CD4-positive, CD25-positive, alpha-beta regulatory T cell (primary cell): Measurements from ENCODE around the gene TRIM24. TPM values are rescaled to one million over a fixed set of nuclear protein-coding genes. Genes with fewer than 3 reads are reported as not detected.

Experiments used
- ATAC-seq, 2 donors: fragments of 150-1000 bp; cut with Tn5 transposase; one replicate each; pipeline ENCODE4 v1.10.0; 2021; ENCODE audit warnings: low read depth in 2 of 2, moderate number of reproducible peaks in 2 of 2, moderate library complexity in 1 of 2
- DNase-seq, 3 donors: peaks; one replicate each; pipeline versions ENCODE4 v3.0.0 to v3.0.0-alpha.2; 2012 to 2022; ENCODE audit warnings: mixed read lengths in 1 of 3
- H3K27ac ChIP-seq: one replicate; pipeline ENCODE4 v1.7.0; 2013; ENCODE audit warnings: mild to moderate bottlenecking, low read length; ENCODE audit not compliant: insufficient read depth, poor library complexity, severe bottlenecking
- H3K27me3 ChIP-seq: one replicate; pipeline ENCODE4 v1.7.0; 2013; ENCODE audit warnings: low read length; ENCODE audit not compliant: control insufficient read depth, insufficient read depth
- H3K36me3 ChIP-seq: one replicate; pipeline ENCODE4 v1.7.0; 2013; ENCODE audit warnings: mild to moderate bottlenecking, low read length, moderate library complexity; ENCODE audit not compliant: control insufficient read depth, insufficient read depth
- H3K4me1 ChIP-seq: 2 replicates; pipeline ENCODE4 v1.7.0; 2013; ENCODE audit warnings: mild to moderate bottlenecking, low read length; ENCODE audit not compliant: insufficient read depth, control insufficient read depth, poor library complexity, severe bottlenecking
- H3K4me3 ChIP-seq: one replicate; pipeline ENCODE4 v1.7.0; 2013; ENCODE audit warnings: low read depth, mild to moderate bottlenecking, low read length, moderate library complexity
- H3K9me3 ChIP-seq, 2 experiments: 1 replicate in 1 of 2; 2 replicates in 1 of 2; pipeline ENCODE4 v1.7.0; 2013; ENCODE audit warnings: low read length in 2 of 2, mild to moderate bottlenecking in 1 of 2, moderate library complexity in 1 of 2; ENCODE audit not compliant: control insufficient read depth in 2 of 2
- H3K27ac Mint-ChIP-seq, 3 donors: one replicate each; pipeline ENCODE4 v1.8.0; 2020 to 2022; ENCODE audit warnings: mild to moderate bottlenecking in 3 of 3, mixed read lengths in 3 of 3, moderate library complexity in 2 of 3
- H3K27me3 Mint-ChIP-seq: one replicate; pipeline ENCODE4 v1.8.0; 2022; ENCODE audit warnings: mild to moderate bottlenecking, mixed read lengths
- H3K36me3 Mint-ChIP-seq: one replicate; pipeline ENCODE4 v1.8.0; 2020; ENCODE audit warnings: mixed read lengths
- H3K4me1 Mint-ChIP-seq, 4 donors: one replicate each; pipeline ENCODE4 v1.8.0; 2020 to 2022; ENCODE audit warnings: mixed read lengths in 4 of 4, mild to moderate bottlenecking in 1 of 4
- H3K4me3 Mint-ChIP-seq, 4 donors: one replicate each; pipeline ENCODE4 v1.8.0; 2020 to 2022; ENCODE audit warnings: mild to moderate bottlenecking in 4 of 4, mixed read lengths in 4 of 4, moderate library complexity in 3 of 4
- H3K9me3 Mint-ChIP-seq, 7 donors: one replicate each; pipeline ENCODE4 v1.8.0; 2020 to 2022; ENCODE audit warnings: mixed read lengths in 7 of 7, mild to moderate bottlenecking in 3 of 7, moderate library complexity in 2 of 7
- polyA plus RNA-seq, 4 donors: library from polyadenylated mRNA; unstranded; fragments of 300-500 nt; fragmentation: Illumina TruSeq; gene quantifications; one replicate each; pipeline ENCODE4 v1.2.3, GENCODE V29; 2021
- total RNA-seq: library from RNA; stranded (reverse); gene quantifications from one replicate; pipeline ENCODE4 v1.2.3, GENCODE V29; 2022

Gene TRIM24
- total and polyA plus RNA-seq, 5 donors from 2014 or later: 5.6 to 20.5 (median 7.8) TPM

DNA sequence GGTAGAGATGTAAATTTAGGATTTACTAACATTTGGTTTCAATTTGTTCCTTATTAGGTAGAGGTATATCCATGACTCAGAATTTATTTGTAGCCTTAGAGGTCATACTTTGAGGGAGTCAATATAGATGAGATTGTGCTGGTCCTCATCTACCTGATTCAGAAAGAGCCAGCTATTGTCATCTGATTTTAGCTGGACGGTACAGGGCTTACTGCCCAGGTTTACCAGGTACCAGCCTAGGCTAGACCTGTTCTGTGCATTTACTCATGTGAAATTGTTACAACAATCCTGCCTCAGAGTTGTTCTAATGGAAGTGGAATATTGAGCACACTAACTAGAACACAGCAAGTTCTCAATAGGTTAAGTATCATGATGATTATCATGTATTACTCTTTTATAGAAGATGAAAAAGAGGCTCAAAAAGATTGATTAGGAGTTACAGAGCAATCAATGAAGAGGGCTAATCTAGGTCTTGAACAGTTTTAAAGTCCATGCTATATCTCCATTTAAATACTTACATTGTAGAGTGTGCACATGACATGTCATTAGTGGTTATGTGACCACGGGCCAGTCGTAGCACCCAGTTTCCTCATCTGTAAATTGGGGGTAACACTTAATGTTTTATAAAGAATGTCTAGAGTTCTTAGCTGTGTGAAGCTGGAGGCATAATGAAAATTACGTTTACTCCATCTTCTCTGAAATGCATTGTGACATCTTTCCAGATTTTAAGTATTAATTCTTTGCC is 42.1 kb downstream of the TRIM24 start:
- Histone ChIP-seq H3K27me3 (no peaks in the 10 kb centered on the region), H3K4me3 (no peak overlapping the region), H3K4me1 (no peaks in the 10 kb centered on the region), H3K27ac (no peak overlapping the region), H3K9me3 (no peaks in the 10 kb centered on the region), H3K36me3 (peaks cover 6% of the 10 kb centered on the region)
- Mint-ChIP-seq H3K36me3 (peaks cover 45% of the 10 kb centered on the region), H3K4me3 (no peak overlapping the region), H3K27ac (no peak overlapping the region), H3K4me1 (peaks cover 27 to 44% (median 32%) of the 10 kb centered on the region in 4 donors), H3K27me3 (no peaks in the 10 kb centered on the region), H3K9me3 (peaks cover 0 to 4% (median 0%) of the 10 kb centered on the region in 7 donors)
- ATAC-seq (no peak), DNase-seq (no peak)

GRCh38 chr7:138505361-138505873 is 45.4 kb downstream of the TRIM24 start:
- Mint-ChIP-seq H3K27me3 (no peaks in the 10 kb centered on the region), H3K36me3 (peaks cover 51% of the 10 kb centered on the region), H3K4me1 (peaks cover 16 to 36% (median 32%) of the 10 kb centered on the region in 4 donors), H3K4me3 (no peak overlapping the region), H3K27ac (peak overlapping the region in 2 of 3 donors; percentile 28 to 45), H3K9me3 (peaks cover 0 to 4% (median 0%) of the 10 kb centered on the region in 7 donors)
- no peak overlapping the region for H3K4me3 ChIP-seq
- no peaks in the 10 kb centered on the region for H3K4me1 ChIP-seq
- H3K27me3 ChIP-seq: no peaks in the 10 kb centered on the region
- H3K27ac ChIP-seq: no peak overlapping the region
- no peak for DNase-seq
- H3K36me3 ChIP-seq: peaks cover 6% of the 10 kb centered on the region
- no peak for ATAC-seq
- no peaks in the 10 kb centered on the region for H3K9me3 ChIP-seq

DNA sequence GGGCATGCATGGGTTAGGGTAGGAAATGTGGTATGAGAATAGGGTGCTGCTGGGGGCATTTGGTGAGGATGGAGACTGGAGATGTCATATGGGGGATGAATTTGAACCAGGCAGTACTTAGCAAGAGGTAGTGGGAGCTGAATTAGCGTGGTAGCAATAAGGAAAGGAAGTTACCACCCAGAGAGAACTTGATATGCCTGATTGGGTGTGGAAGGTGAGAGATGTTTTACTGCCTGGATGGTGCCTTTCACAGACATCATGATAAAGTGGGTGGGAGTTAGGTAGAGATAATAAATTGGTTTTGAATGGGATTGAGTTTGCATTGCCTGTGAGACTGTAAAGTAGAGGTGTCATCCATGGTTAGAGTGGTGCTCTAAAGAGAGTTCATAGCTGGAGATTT is 46.7 kb downstream of the TRIM24 start:
- Mint-ChIP-seq H3K4me1 (peaks cover 13 to 31% (median 31%) of the 10 kb centered on the region in 4 donors), H3K27me3 (no peaks in the 10 kb centered on the region), H3K4me3 (no peak overlapping the region)

GRCh38 chr7:138510003-138510402 is 49.9 kb downstream of the TRIM24 start:
- peaks cover 17% of the 10 kb centered on the region for H3K36me3 ChIP-seq
- H3K9me3 ChIP-seq: no peaks in the 10 kb centered on the region
- no peak overlapping the region for H3K4me3 ChIP-seq
- peaks cover 0 to 4% (median 0%) of the 10 kb centered on the region in 7 donors for H3K9me3 Mint-ChIP-seq
- no peak for ATAC-seq
- no peak overlapping the region for H3K27ac ChIP-seq
- no peak overlapping the region for H3K27ac Mint-ChIP-seq
- H3K4me1 ChIP-seq: no peaks in the 10 kb centered on the region
- H3K36me3 Mint-ChIP-seq: peaks cover 71% of the 10 kb centered on the region
- H3K4me1 Mint-ChIP-seq: peaks cover 20 to 25% (median 21%) of the 10 kb centered on the region in 4 donors
- H3K27me3 ChIP-seq: no peaks in the 10 kb centered on the region
- no peaks in the 10 kb centered on the region for H3K27me3 Mint-ChIP-seq
- no peak for DNase-seq
- no peak overlapping the region for H3K4me3 Mint-ChIP-seq

More for the DNA sequence above, 46.7 kb downstream of the TRIM24 start:
- Histone ChIP-seq H3K27me3 (no peaks in the 10 kb centered on the region), H3K4me1 (no peaks in the 10 kb centered on the region), H3K36me3 (peaks cover 12% of the 10 kb centered on the region), H3K9me3 (no peaks in the 10 kb centered on the region), H3K4me3 (no peak overlapping the region), H3K27ac (no peak overlapping the region)
- peaks cover 58% of the 10 kb centered on the region for H3K36me3 Mint-ChIP-seq
- H3K9me3 Mint-ChIP-seq: peaks cover 0 to 4% (median 0%) of the 10 kb centered on the region in 7 donors
- DNase-seq (no peak), ATAC-seq (no peak)
- peak overlapping the region in 1 of 3 donors; percentile 39 for H3K27ac Mint-ChIP-seq

- no peak overlapping the region for H3K27ac Mint-ChIP-seq
- H3K36me3 Mint-ChIP-seq: peaks cover 68% of the 10 kb centered on the region
- H3K4me1 ChIP-seq: no peaks in the 10 kb centered on the region
- H3K36me3 ChIP-seq: peaks cover 24% of the 10 kb centered on the region
- H3K27ac ChIP-seq: no peak overlapping the region
- H3K4me3 ChIP-seq: no peak overlapping the region
- ATAC-seq (no peak), DNase-seq (no peak)
- H3K27me3 ChIP-seq: no peaks in the 10 kb centered on the region
- no peaks in the 10 kb centered on the region for H3K9me3 ChIP-seq
- no peak overlapping the region for H3K4me3 Mint-ChIP-seq
- H3K9me3 Mint-ChIP-seq: peaks cover 0 to 4% (median 0%) of the 10 kb centered on the region in 7 donors
- peaks cover 9 to 21% (median 11%) of the 10 kb centered on the region in 4 donors for H3K4me1 Mint-ChIP-seq
- H3K27me3 Mint-ChIP-seq: no peaks in the 10 kb centered on the region
Measured at GRCh38 chr7:138512092-138512858, 52.2 kb downstream of the TRIM24 start.

DNA sequence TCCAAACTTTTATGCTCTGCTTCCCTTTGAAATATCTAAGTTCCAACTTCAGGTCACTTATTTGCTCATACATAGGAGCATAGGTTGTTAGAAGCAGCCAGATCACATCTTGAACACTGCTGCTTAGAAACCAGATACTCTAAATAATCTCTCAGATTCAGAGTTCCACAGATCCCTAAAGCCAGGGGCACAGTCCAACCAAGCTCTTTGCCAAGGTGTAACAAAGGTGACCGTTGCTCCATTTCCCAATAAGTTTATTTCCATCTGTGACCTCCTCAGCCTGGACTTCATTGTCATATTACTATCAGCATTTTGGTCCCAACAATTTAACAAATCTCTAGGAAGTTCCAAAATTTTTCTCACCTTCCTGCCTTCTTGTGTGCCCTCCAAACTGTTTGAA is 52.8 kb downstream of the TRIM24 start:
- H3K27ac ChIP-seq: no peak overlapping the region
- Mint-ChIP-seq H3K9me3 (peaks cover 0 to 4% (median 0%) of the 10 kb centered on the region in 7 donors), H3K4me1 (peaks cover 9 to 21% (median 11%) of the 10 kb centered on the region in 4 donors), H3K36me3 (peaks cover 70% of the 10 kb centered on the region), H3K27me3 (no peaks in the 10 kb centered on the region), H3K27ac (no peak overlapping the region), H3K4me3 (no peak overlapping the region)
- no peaks in the 10 kb centered on the region for H3K4me1 ChIP-seq
- no peak for DNase-seq
- H3K4me3 ChIP-seq: no peak overlapping the region
- H3K27me3 ChIP-seq: no peaks in the 10 kb centered on the region
- no peaks in the 10 kb centered on the region for H3K9me3 ChIP-seq
- H3K36me3 ChIP-seq: peaks cover 25% of the 10 kb centered on the region
- ATAC-seq: no peak

GRCh38 chr7:138513344-138513871 is 53.3 kb downstream of the TRIM24 start:
- Histone ChIP-seq H3K4me3 (no peak overlapping the region), H3K36me3 (peaks cover 26% of the 10 kb centered on the region), H3K4me1 (no peaks in the 10 kb centered on the region), H3K27ac (no peak overlapping the region), H3K27me3 (no peaks in the 10 kb centered on the region), H3K9me3 (no peaks in the 10 kb centered on the region)
- DNase-seq (no peak), ATAC-seq (no peak)
- peaks cover 0 to 4% (median 0%) of the 10 kb centered on the region in 7 donors for H3K9me3 Mint-ChIP-seq
- peaks cover 66% of the 10 kb centered on the region for H3K36me3 Mint-ChIP-seq
- H3K27ac Mint-ChIP-seq: peak overlapping the region in 1 of 3 donors; percentile 43
- H3K4me3 Mint-ChIP-seq: no peak overlapping the region
- no peaks in the 10 kb centered on the region for H3K27me3 Mint-ChIP-seq
- peaks cover 4 to 16% (median 8%) of the 10 kb centered on the region in 4 donors for H3K4me1 Mint-ChIP-seq
